NCI-H2081 treated with DMSO at 0.1 percent for 48 hours (cell line): ENCODE results near the gene DCDC1.
A peak's percentile ranks its signal among the peaks of the same experiment; 100 is the strongest.
"Not testable (repeated sequence)": the region's sequence is repeated elsewhere in the genome, so short reads cannot be mapped to it uniquely, and the experiment has no call there.

Experiments
- DNase-seq: peaks from one replicate; lab custom pipeline; 2025; lab: John Stamatoyannopoulos, UW

DCDC1 gene

GRCh38 chr11:30990625-30991296, 378.8 kb downstream of the DCDC1 start:
- DNase-seq: no peak

DNA sequence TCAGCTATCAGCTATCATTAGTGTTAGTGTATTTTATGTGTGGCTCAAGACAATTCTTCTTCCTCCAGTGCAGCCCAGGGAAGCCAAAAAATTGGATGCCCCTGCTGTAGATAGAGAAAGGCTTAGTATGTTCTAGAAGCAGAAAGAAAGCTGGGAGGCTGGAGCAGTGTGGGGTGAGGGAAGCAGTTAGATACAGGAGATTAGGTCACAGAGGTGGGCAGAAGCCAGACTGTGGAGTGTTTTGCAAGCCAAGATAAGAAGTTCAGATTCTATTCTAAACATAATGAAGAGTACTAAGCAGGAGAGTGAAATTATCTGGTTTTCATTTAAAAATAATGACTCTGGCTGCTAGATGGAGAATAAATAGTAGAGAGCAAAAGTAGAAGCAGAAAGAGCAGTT, 381.7 kb downstream of the DCDC1 start:
- DNase-seq: no peak

DNA sequence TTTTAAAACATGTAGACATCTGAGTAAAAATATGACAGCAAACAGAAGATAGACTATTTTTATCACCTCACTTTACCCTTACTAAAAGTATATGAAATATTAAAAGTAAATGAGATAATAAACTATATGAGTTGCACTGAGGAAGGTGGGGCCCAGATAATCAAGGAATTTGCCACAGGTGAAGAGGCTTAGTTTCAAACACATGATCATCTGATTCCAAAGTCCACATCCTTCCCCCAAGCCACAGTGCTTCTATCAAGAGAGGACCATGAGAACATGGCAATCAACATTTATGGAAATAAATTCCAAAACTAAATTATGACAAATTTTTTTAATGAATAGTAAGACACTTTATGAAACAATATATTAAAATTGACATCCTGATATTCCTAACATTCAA, 384.0 kb downstream of the DCDC1 start:
- no peak for DNase-seq

DNA sequence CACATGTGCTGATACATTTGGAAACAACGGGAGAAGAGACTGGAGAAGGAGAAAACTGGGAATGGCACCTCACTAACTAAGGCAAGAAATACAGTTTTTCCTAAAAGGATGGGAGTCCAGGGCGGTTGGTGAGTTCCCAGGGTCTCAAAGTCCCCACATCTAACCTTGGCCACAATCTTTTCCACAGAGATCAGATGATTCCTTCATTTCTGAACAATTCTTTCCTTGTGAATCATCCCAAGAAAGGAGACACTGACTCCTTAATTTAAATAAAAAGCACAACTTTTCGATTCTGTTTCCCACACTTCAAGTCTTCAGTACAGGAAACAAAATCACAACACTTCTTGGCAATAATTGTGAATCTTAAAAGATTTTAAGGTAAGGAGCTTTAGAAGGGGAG, 384.7 kb downstream of the DCDC1 start:
- no peak for DNase-seq

DNA sequence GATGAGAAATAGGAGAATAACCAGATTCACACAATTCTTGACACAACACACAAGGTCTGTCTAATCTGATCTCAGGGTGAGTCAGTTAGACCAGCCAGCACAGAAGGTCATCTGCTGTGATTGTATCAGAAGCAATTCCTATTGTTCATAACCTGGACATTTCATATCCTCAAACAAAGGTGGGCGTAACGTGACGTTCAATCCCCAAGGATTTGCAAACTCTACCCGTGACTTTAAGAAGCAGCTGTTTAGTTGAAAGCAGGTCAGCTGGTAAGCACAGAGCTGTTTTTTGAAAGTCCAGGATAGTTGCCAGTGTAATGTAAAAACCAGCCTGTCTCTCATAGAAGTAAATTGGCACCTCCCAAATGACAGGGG, 385.1 kb downstream of the DCDC1 start:
- DNase-seq: no peak

DNA sequence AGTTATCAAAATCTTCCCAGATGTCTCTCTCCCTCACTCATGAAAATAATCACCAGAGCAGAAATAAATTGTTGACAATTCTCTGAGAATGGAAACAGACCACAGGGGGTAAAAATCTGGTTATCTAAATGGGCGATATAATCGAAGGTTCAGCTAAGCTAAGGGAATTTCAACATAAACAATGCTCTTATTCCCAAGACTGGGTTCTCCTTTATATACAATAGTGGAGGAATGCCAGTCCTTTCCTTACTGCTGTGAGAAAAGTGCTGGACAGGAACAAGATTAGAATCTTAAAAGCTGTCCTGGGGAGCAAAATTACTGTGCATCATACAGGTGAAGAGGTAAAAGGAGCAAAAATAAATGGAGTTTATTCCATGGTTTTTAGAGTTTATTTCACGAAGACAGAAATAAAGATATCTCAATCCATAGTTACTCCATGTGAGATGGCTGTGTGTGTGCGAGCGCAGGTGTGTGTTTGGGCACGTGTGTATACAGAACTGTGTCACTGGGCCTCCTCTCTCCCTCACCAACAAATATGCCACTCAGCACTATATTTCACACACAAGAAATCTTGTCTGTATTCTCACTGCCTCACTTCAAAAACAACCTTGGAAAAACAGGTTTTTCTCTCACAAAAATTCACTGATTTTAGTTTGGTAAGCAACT, 385.6 kb downstream of the DCDC1 start:
- DNase-seq: no peak

GRCh38 chr11:30983143-30983542, 386.4 kb downstream of the DCDC1 start:
- no peak for DNase-seq

DNA sequence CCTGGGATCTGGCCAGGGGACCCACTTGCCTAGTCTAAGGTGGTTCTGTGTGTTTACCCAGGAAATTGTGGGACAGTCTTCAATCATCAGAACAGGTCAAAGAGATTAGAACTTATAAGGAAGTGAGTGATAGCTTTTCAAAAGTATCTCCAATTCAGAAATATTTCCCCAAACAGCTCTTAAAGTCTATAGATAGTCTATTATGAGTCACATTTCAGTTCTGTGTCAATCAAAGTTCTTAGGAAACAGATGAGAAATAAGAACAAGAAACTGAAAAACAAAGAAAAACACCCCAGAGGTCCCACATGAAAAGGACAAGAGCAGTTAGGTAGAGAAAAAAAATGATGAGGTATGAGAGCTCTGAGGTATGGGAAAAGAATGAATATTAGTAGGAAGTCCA, 402.0 kb downstream of the DCDC1 start:
- no peak for DNase-seq

DNA sequence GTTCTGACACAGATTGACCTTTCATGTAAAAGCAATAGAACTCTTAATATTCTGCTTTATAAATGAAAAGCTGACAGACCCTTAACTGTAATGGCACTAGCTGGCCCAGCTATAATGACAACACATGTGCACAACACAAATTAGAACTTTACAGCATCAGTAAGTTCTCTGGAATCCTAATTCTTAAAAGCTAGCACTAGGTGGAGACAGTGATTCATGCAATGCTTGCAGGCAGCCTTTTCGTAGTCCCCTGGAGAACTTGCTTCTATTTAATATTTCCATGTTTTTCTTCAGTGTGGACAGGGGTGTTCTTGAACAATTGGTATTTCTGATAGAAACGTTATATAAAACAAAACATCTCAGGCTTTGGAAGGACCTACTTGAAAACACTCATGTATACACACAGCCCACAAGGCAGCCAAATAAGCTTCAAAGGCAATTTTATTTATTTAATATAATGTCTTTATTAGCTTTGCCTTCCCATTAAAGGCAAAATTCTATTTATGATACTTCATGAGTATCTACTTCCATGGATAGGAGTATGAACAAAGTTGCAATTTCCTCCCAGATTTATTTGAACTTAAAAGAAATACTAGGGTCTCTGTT, 409.0 kb downstream of the DCDC1 start:
- DNase-seq: peak; percentile 53

- no peak for DNase-seq
Measured at GRCh38 chr11:30956751-30957150, 412.8 kb downstream of the DCDC1 start.

DNA sequence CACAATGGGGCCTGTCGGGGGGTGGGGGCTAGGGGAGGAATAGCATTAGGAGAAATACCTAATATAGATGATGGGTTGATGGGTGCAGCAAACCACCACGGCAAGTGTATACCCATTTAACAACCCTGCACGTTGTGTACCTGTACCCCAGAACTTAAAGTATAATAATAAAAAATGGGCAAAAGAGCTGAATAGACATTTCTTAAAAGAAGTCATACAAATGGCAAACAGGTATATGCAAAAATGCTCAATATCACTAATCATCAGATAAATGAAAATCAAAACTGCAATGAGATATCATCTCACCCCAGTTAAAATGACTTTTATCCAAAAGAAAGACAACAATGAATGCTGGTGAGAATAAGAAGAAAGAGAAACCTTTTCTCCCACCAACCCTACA, 419.7 kb downstream of the DCDC1 start:
- no peak for DNase-seq

DNA sequence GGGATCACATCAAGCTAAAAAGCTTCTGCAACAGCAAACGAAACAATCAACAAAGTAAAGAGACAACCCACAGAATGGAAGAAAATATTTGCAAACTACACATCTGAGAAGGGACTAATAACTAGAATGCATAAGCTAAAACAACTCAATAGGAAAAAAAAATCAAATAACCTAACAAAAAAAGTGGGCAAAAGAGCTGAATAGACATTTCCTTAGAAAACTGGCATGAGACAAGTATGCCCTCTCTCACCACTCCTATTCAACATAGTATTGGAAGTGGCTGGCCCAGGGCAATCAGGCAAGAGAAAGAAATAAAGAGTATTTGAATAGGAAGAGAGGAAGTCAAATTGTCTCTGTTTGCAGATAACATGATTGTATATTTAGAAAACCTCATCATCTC, 421.8 kb downstream of the DCDC1 start:
- DNase-seq: not testable (repeated sequence)

DNA sequence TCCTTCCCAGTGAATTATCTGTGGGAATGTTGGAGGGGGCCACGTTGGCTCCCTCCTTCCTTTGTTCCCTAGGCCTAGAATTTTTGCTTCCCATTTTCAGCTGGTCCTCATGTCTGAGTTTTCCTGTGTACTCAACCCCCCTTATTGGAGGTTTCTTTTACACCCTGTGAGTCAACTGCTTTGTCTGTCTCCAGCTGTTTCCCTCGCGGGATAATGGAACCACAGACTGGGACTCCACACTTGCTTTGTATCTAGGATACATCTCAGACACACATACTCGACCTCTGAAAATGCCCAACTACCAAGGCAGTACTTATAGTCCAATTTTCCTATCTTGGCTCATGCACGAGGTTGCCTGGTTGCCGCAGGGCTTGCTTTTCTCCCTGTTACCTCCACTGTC, 430.7 kb downstream of the DCDC1 start:
- no peak for DNase-seq

DNA sequence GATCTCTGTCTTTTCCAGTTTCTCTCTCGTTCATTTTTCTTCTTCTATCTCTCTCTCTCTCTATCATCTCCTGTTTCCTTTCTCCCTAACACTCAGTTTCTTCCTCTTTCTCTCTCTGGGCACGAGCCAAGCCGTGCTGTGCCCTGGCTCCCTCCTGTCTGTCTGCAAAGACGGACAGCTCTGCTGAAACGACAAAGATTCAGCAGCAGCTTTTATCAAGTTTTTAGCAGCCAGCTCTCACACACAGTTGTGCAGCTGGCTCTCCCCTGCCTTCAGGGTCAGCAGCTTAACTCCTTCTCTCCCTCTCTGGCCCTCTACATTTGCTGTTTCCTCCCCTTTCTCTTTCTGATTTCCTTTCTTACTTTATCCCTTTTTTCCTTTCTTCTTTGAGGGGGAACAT, 431.4 kb downstream of the DCDC1 start:
- DNase-seq: no peak

GRCh38 chr11:30936491-30936890, 433.0 kb downstream of the DCDC1 start:
- DNase-seq: no peak

DNA sequence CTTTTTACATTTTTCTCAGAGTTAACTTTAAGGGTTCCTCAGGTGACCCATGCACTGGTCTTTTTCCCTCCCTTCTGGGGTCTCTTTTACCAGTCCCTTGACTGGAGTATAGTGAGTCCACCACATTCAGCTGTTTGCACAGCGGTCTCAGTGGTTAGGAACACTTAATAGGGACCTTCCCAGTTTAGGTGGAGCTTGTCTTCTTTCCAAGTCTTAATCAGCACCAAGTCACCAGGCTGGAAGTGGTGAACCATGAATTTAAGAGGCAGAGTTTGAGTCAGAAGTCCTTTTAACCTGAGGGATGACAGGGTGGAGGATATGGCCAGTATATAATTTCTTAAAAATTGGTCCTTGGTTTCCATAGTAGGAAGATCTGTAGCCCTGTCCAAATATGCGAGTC, 433.7 kb downstream of the DCDC1 start:
- DNase-seq: no peak

- DNase-seq: no peak
Measured at GRCh38 chr11:30926130-30926529, 443.4 kb downstream of the DCDC1 start.

- DNase-seq: no peak
Measured at GRCh38 chr11:30921811-30922210, 447.7 kb downstream of the DCDC1 start.

DNA sequence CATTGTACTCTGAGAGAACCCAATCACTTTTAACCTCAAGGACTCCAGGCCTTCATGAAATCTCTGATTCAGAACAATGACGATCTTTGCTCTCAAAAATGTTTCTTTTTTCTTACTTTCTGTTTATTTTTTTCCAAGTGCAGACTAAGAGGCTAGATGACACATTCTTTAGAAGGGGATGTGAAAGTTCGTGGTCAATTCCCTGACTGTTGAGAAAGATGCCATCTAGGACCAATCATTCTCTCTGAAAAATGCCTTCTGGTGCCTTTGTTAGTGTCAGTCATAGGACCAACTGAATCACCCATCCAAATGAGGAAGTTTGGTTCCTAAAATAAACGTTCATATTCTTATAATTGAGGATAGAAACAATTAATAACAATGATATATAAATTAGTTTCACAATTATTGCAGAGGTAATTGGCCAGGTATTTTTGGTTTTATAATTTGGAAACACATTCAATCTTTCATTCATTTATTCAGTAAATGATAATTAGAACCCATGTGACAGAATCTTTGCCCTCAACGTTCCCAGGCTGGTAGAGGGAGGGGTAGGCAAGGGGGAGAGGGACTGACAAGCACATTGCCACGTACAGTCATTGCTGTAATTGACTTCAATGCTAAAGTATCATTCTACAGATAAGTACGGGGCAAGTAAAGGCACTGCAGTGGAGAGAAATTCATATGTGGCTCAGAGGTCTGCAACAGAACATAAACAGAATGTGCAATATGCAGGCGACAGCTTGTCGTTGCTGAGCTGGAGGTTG, 450.0 kb downstream of the DCDC1 start:
- DNase-seq: no peak

DNA sequence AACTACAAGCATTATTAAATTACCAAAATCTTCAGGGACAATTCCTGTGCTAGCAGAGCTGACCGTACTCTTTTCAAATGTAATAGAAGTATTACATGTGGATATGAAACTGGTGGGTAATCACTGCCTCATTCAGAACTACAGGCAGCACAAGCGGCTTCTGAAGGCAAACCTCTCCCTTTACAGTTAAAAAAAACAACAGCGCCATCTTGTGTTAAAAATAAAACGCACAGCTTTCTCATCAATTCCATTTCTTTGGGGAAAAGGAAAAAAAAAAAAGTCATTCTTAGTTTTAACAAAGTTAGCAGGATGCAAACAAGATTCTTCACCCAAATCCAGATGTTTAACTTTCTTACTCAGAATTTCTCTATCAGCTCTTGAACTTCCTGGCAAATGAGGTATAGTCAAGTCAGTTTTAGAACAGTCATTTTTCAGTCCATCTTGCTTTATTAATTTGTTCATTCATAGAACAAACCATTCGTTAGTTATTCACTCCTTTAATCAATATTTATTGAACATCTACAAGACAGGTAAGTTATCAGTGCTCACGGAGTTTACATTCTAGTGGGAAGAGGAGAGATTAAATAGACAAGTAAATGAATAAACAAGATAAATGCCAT, 451.6 kb downstream of the DCDC1 start:
- DNase-seq: peak; percentile 43

DNA sequence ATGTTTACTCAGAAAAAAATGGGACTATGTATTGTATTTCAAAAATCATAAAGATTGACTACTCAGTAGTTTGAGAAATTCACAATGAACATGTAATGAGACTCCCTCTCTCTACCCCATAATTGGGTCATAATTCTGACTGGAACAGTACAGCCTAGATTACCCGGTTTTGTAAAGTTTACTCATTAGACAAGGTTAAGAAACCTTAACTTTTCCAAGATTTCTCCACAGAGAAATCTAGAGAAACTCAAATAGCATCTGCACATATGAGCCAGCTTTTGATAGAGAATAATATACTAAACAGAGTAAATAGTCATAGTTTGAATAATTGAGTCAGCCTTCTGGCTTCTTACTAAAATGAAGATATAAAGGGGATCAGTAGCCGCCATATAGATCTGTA, 452.3 kb downstream of the DCDC1 start:
- DNase-seq: no peak

- no peak for DNase-seq
Measured at GRCh38 chr11:30916764-30917163, 452.8 kb downstream of the DCDC1 start.
